ENCODE data around the gene NMU. TPM values are rescaled to one million over a fixed set of nuclear protein-coding genes. Genes with fewer than 3 reads are reported as not detected.

NMU gene
- total and polyA plus RNA-seq, 2 of the 4 experiments (the other 2 are of a cell fraction) = not detected

DNA sequence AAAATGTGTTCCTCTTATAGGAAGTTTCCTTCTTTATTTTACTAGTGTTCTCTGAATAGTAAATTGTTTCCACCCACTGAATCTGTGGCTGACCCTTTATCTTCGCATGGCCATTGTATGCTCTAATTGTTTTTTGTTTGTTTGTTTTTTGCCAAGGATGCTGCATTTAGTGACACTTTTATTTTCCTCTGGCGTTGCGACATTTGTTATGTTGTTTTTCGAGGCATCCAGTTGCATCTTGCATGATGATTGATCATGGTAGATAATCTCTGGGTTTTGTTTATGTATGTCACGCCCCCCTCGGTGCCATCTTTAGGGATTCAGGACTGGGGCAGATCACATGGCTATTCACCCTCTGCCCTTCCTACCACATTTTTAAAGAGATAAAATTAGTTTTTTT lies 2.2 kb downstream of the NMU start:
- H4K20me1 ChIP-seq (ENCODE audit: insufficient read depth, low read length) = no peaks in the 10 kb centered on the region
- H3K14ac ChIP-seq (replicated peaks; ENCODE audit: low read depth, low read length) = no peak overlapping the region
- no peak overlapping the region for H2BK20ac ChIP-seq (ENCODE audit: low read depth, low read length)
- H2AK5ac ChIP-seq (ENCODE audit: low read depth, low read length) = no peak overlapping the region
- no peak overlapping the region for H3K4ac ChIP-seq (ENCODE audit: low read depth, low read length)
- no peak overlapping the region for H3K4me2 ChIP-seq (ENCODE audit: low read depth, low read length)
- H4K91ac ChIP-seq (ENCODE audit: insufficient read depth, low read depth, low read length) = no peak overlapping the region
- no CpG with 5 or more reads among the region's 6 CpGs for WGBS, 2 experiments (ENCODE audit: extremely low coverage in 2 of 2, insufficient read length in 1 of 2)
- H3K4me3 ChIP-seq (ENCODE audit: insufficient read depth, low read depth, low read length) = no peak overlapping the region
- no peak overlapping the region for H2AK9ac ChIP-seq (replicated peaks; ENCODE audit: low read depth, low read length, poor library complexity)
- H3K9ac ChIP-seq (ENCODE audit: low read depth, low read length) = no peak overlapping the region
- H3K9me1 ChIP-seq (ENCODE audit: insufficient read depth, low read length) = no peaks in the 10 kb centered on the region
- H3K27ac ChIP-seq (ENCODE audit: insufficient read depth, low read length) = no peak overlapping the region
- TF ChIP-seq RFX5 (IDR thresholded peaks at IDR 0.05; ENCODE audit: low read depth, low read length) = no peak
- no peak overlapping the region for H2BK120ac ChIP-seq (ENCODE audit: low read depth, low read length)
- H3K23ac ChIP-seq (ENCODE audit: low read depth, low read length) = no peak overlapping the region
- H4K8ac ChIP-seq (ENCODE audit: low read depth in 2 of 2, low read length in 2 of 2) = no peak overlapping the region
- dilution Hi-C loops (cut with HindIII; ENCODE audit: low sequenced_read_pairs, unreplicated experiment) (no loop called here), intact Hi-C loops (cut with micrococcal nuclease) (no loop called here), in situ Hi-C loops (cut with MboI; ENCODE audit: low sequenced_read_pairs) (no loop called here)
- CTCF ChIA-PET = no interaction called here
- DNase-seq = no peak
- H2AFZ ChIP-seq (replicated peaks; ENCODE audit: low read length, poor library complexity) = no peak overlapping the region
- no peaks in the 10 kb centered on the region for H3K36me3 ChIP-seq (ENCODE audit: control insufficient read depth, insufficient read depth, low read length)
- peaks cover 33% of the 10 kb centered on the region for H3K27me3 ChIP-seq (ENCODE audit: control insufficient read depth, insufficient read depth, low read length)
- no peak for ATAC-seq (ENCODE audit: low read depth)
- H3K56ac ChIP-seq (ENCODE audit: extremely low read depth, insufficient read depth, low read length) = no peak overlapping the region
- H3K4me1 ChIP-seq (ENCODE audit: control insufficient read depth, insufficient read depth, low read length) = no peaks in the 10 kb centered on the region; the same call in 1 of the 2 replicates
- H2BK5ac ChIP-seq (ENCODE audit: low read depth, low read length, poor library complexity, severe bottlenecking) = no peak overlapping the region
- no peak overlapping the region for H3K18ac ChIP-seq (ENCODE audit: low read depth, low read length)
- BruUV-seq (replicated peaks) = no TSS peak
- no peaks in the 10 kb centered on the region for H3K79me1 ChIP-seq (ENCODE audit: low read depth in 1 of 2, low read length in 2 of 2)
- no peaks in the 10 kb centered on the region for H3K9me3 ChIP-seq (ENCODE audit: control insufficient read depth, insufficient read depth, low read length)
- POLR2A ChIA-PET (ENCODE audit: unreplicated experiment) = no interaction called here
- no peak overlapping the region for H4K5ac ChIP-seq (ENCODE audit: low read depth, low read length)
- H2BK15ac ChIP-seq (ENCODE audit: low read depth, low read length) = no peak overlapping the region
